GM23248 (cell line): Measurements from ENCODE around the gene VN1R5. TPM values are rescaled to one million over a fixed set of nuclear protein-coding genes. Genes with fewer than 3 reads are reported as not detected.
"Not testable (repeated sequence)": the region's sequence is repeated elsewhere in the genome, so short reads cannot be mapped to it uniquely, and the experiment has no call there.

Experiments
- DNase-seq: peaks from one replicate; pipeline ENCODE4 v3.0.0-alpha.2; 2015
- H2AFZ ChIP-seq: fragments of 200-600 bp; sonication (generic); 2 replicates; pipeline ENCODE4 v1.6.1; 2016; ENCODE audit warnings: antibody characterized with exemption
- H3F3A ChIP-seq: fragments of 200-600 bp; sonication (generic); 2 replicates; pipeline ENCODE4 v1.6.1; 2016; ENCODE audit warnings: mild to moderate bottlenecking, antibody characterized with exemption, mixed run types; ENCODE audit not compliant: insufficient read depth
- H3K27ac ChIP-seq: fragments of 200-600 bp; sonication (generic); 2 replicates; pipeline ENCODE4 v1.5.1; 2016; ENCODE audit warnings: mild to moderate bottlenecking
- H3K27me3 ChIP-seq: fragments of 200-600 bp; sonication (generic); replicated peaks from 2 replicates; pipeline ENCODE4 v1.6.1; 2016; ENCODE audit warnings: mild to moderate bottlenecking; ENCODE audit not compliant: insufficient read depth
- H3K36me3 ChIP-seq: fragments of 200-600 bp; sonication (generic); 2 replicates; pipeline ENCODE4 v1.6.1; 2016; ENCODE audit warnings: low read depth, mild to moderate bottlenecking
- H3K4me1 ChIP-seq: fragments of 200-600 bp; sonication (generic); 2 replicates; pipeline ENCODE4 v1.6.1; 2016; ENCODE audit warnings: mild to moderate bottlenecking; ENCODE audit not compliant: insufficient read depth
- H3K4me2 ChIP-seq: fragments of 200-600 bp; sonication (generic); one replicate; pipeline ENCODE4 v1.6.1; 2016; ENCODE audit warnings: mild to moderate bottlenecking; ENCODE audit not compliant: unreplicated experiment
- H3K4me3 ChIP-seq: fragments of 200-600 bp; sonication (generic); 2 replicates; pipeline ENCODE4 v1.5.1; 2016; ENCODE audit warnings: mild to moderate bottlenecking
- H3K79me2 ChIP-seq: fragments of 200-600 bp; sonication (generic); 2 replicates; pipeline ENCODE4 v1.6.1; 2016; ENCODE audit warnings: mild to moderate bottlenecking; ENCODE audit not compliant: insufficient read depth
- H3K9ac ChIP-seq: fragments of 200-600 bp; sonication (generic); 2 replicates; pipeline ENCODE4 v1.6.1; 2016; ENCODE audit warnings: mild to moderate bottlenecking
- H3K9me2 ChIP-seq: fragments of 200-600 bp; sonication (generic); 2 replicates; pipeline ENCODE4 v1.6.1; 2016; ENCODE audit warnings: mixed run types, mild to moderate bottlenecking, moderate library complexity; ENCODE audit not compliant: insufficient read depth
- H3K9me3 ChIP-seq: fragments of 200-600 bp; sonication (generic); one replicate; pipeline ENCODE4 v1.6.1; 2017; ENCODE audit warnings: low read depth
- H4K20me1 ChIP-seq: fragments of 200-600 bp; sonication (generic); 2 replicates; pipeline ENCODE4 v1.6.0; 2016; ENCODE audit not compliant: insufficient read depth
- EZH2 ChIP-seq: fragments of 200-600 bp; sonication (generic); IDR thresholded peaks from 2 replicates; pipeline ENCODE4 v1.6.1; 2018; ENCODE audit warnings: antibody characterized with exemption, mild to moderate bottlenecking; ENCODE audit not compliant: insufficient read depth, poor library complexity, severe bottlenecking
- EZH2phosphoT487 ChIP-seq: fragments of 200-600 bp; sonication (generic); IDR thresholded peaks from 2 replicates; pipeline ENCODE4 v1.6.1; 2018; ENCODE audit warnings: antibody characterized with exemption, moderate library complexity, mild to moderate bottlenecking, low read depth; ENCODE audit not compliant: insufficient read depth
- WGBS, 2 experiments: methylation state at CpG; one replicate each; pipeline ENCODE4 v1.1.6; 2015 to 2017; ENCODE audit warnings: low lambda C conversion rate in 2 of 2, low coverage in 1 of 2; ENCODE audit errors: missing lambda C conversion rate in 2 of 2; 5-methylcytosine and 5-hydroxymethylcytosine counted together
- in situ Hi-C: fragments of 300-500 bp; cut with MboI; formaldehyde crosslinking; loops from 2 replicates; pipeline ENCODE4 v1.15.0; 2020
- polyA plus RNA-seq: library from polyadenylated mRNA; unstranded; fragments of >200 nt; fragmentation: Nextera tagmentation; extraction: Ambion mirVana; gene quantifications from 2 replicates; pipeline ENCODE4 v1.2.1, GENCODE V29; 2016
- total RNA-seq: library from RNA; depleted of rRNA; stranded (reverse); fragments of >200 nt; shearing (Covaris generic); gene quantifications from 2 replicates; pipeline ENCODE4 v1.2.3, GENCODE V29; 2014

The VN1R5 gene
- total and polyA plus RNA-seq, 2 experiments from 2014 or later = not detected

DNA sequence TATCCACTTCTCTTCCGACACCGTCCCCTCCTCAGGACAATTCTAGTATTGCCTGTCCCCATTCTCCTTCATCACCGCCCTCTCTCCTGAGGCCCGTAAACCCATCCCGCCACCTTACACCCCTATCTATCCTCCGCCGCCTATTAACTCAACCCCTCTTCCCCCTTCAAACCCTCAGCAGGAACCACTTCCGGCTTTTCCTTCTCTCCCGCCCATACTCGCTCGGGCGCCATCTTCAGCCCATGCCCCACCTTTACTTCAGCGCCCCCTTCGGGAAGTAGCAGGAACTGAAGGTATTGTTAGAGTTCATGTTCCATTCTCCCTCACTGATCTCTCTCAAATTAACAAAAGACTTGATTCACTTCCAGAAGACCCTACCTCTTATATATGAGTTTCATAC lies 31.6 kb downstream of the VN1R5 start:
- Histone ChIP-seq H3K27me3 (no peaks in the 10 kb centered on the region), H4K20me1 (no peaks in the 10 kb centered on the region), H3K9me2 (no peaks in the 10 kb centered on the region), H3K79me2 (no peaks in the 10 kb centered on the region), H3K4me2 (no peak overlapping the region), H2AFZ (no peak overlapping the region), H3K36me3 (no peaks in the 10 kb centered on the region), H3K4me3 (no peak overlapping the region), H3K9me3 (no peaks in the 10 kb centered on the region), H3K9ac (no peak overlapping the region), H3K27ac (no peak overlapping the region), H3K4me1 (no peaks in the 10 kb centered on the region), H3F3A (no peaks in the 10 kb centered on the region)
- no peak for TF ChIP-seq EZH2
- TF ChIP-seq EZH2phosphoT487 = no peak
- 64 to 74% methylated on average over 10 to 14 of the region's 14 CpGs for WGBS, 2 experiments
- DNase-seq = no peak
- in situ Hi-C loops = no loop called here

DNA sequence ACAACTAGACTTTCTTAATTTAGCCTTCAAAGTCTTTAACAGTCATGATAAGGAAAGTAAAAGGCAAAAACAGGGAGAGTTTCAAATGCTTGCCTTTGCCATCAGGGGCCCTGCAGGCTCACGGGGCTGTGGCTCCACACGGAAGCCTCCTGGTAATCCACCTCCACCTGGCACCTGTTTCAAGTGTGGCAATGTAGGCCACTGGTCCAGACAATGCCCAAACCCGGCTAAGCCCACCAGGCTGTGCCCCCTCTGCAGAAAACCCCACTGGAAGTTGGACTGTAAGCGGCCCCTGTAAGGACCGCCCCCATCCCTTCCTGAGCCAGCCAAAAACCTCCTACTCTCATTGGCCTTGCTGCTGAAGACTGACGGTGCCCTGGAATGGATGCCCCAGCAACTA lies 32.5 kb downstream of the VN1R5 start:
- 73 to 83% methylated on average over 6 of the region's 6 CpGs for WGBS, 2 experiments
- in situ Hi-C loops = no loop called here
- no peaks in the 10 kb centered on the region for H3K79me2 ChIP-seq
- H3K27ac ChIP-seq = no peak overlapping the region
- H3K4me3 ChIP-seq = no peak overlapping the region
- H3K36me3 ChIP-seq = no peaks in the 10 kb centered on the region
- no peak overlapping the region for H3K4me2 ChIP-seq
- H4K20me1 ChIP-seq = no peaks in the 10 kb centered on the region
- H3K4me1 ChIP-seq = no peaks in the 10 kb centered on the region; the same call in 1 of the 2 replicates
- no peaks in the 10 kb centered on the region for H3K9me2 ChIP-seq
- H3F3A ChIP-seq = no peaks in the 10 kb centered on the region
- no peak overlapping the region for H2AFZ ChIP-seq
- no peak for TF ChIP-seq EZH2phosphoT487
- TF ChIP-seq EZH2 = no peak
- H3K27me3 ChIP-seq = no peaks in the 10 kb centered on the region
- no peak overlapping the region for H3K9ac ChIP-seq
- no peak for DNase-seq
- no peaks in the 10 kb centered on the region for H3K9me3 ChIP-seq

DNA sequence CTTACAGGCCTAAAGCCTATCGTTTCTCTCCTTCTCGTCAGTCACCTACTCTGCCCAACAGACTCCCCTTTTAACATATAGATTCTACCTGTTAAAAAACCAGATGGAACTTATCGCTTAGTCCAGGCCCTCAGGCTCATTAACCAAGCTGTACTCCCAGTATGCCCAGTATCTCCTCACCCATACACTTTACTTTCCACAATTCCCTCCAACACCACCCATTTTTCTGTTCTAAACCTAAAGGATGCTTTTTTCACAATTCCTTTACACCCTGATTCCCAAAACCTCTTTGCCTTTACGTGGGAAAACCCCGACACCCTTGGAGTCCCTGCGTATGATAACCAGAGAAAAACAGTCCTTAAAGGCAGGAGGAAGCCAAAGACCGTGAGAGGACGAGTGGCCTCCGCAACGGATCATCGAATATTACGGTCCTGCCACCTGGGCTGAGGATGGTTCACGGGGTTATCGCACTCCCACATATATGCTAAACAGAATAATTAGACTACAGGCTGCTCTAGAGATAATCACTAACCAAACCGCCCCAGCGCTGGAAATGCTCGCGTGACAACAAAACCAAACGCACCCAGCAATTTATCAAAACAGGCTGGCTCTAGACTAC lies 33.5 kb downstream of the VN1R5 start:
- H3K9me3 ChIP-seq, in situ Hi-C loops, H2AFZ ChIP-seq, H3K27me3 ChIP-seq, H3K9me2 ChIP-seq, H3K36me3 ChIP-seq, H3K4me3 ChIP-seq, H3F3A ChIP-seq, DNase-seq, H3K4me1 ChIP-seq, H3K9ac ChIP-seq, H3K4me2 ChIP-seq, H3K27ac ChIP-seq, H3K79me2 ChIP-seq, H4K20me1 ChIP-seq: not testable (repeated sequence)
- 85 to 89% methylated on average over 19 of the region's 19 CpGs for WGBS, 2 experiments

DNA sequence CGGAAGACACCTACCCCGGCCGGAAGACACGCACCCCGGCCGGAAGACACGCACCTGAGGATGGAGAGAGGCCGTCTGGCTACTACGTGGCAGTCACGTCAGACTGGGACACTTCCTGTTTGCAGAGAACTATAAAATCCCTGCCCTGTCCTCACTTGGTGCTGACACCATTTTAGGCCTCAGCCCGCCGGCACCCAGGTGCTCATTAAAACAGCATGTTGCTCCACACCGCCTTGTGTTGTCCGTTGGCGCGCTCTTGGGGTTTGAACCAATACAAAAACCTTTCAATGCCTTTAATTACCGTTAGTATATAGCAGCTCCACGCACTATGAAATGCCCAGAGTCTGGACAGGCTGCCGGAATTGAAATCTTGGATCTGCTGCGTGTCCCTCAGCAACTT lies 34.7 kb downstream of the VN1R5 start:
- no peak overlapping the region for H3K4me2 ChIP-seq
- no peaks in the 10 kb centered on the region for H3K9me2 ChIP-seq
- in situ Hi-C loops = no loop called here
- no peak overlapping the region for H3K4me3 ChIP-seq
- H3F3A ChIP-seq = peaks cover 9% of the 10 kb centered on the region; the same call in 1 of the 2 replicates
- H3K9me3 ChIP-seq = no peaks in the 10 kb centered on the region
- no peak for TF ChIP-seq EZH2
- TF ChIP-seq EZH2phosphoT487 = no peak
- no peaks in the 10 kb centered on the region for H3K36me3 ChIP-seq
- no peaks in the 10 kb centered on the region for H4K20me1 ChIP-seq
- H3K27ac ChIP-seq = no peak overlapping the region
- WGBS, 2 experiments = 80 to 83% methylated on average over 17 to 20 of the region's 20 CpGs
- peaks cover 18% of the 10 kb centered on the region for H3K4me1 ChIP-seq
- no peak overlapping the region for H3K9ac ChIP-seq
- H3K27me3 ChIP-seq = no peaks in the 10 kb centered on the region
- no peak overlapping the region for H2AFZ ChIP-seq
- no peaks in the 10 kb centered on the region for H3K79me2 ChIP-seq
- DNase-seq = no peak

DNA sequence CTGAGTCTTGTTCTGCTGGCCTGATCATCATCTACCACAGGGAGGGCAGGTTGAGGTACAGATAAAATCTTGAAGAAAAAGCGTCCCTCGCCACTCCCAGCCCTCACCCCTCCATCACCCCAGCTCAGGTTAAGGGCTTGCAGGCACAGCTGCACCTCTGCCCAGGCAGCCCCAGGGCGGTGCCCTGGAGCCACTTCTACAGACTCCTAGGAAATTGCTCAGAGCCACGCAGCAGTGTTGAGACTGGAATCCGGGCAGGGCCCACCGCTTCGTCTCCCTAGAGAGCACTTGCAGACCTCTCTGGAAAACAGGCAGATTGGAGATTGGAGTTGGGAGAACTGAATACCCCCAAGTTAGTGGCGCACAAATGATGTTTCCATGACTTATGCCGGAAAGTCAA lies 35.3 kb downstream of the VN1R5 start:
- no peaks in the 10 kb centered on the region for H3K9me2 ChIP-seq
- H4K20me1 ChIP-seq = no peaks in the 10 kb centered on the region
- H3K4me1 ChIP-seq = peaks cover 18% of the 10 kb centered on the region
- no peaks in the 10 kb centered on the region for H3K9me3 ChIP-seq
- H3K4me3 ChIP-seq = no peak overlapping the region
- H3K9ac ChIP-seq = no peak overlapping the region
- H3K27me3 ChIP-seq = no peaks in the 10 kb centered on the region
- in situ Hi-C loops = no loop called here
- H3K79me2 ChIP-seq = no peaks in the 10 kb centered on the region
- WGBS, 2 experiments = 84 to 86% methylated on average over 9 of the region's 9 CpGs
- no peak overlapping the region for H2AFZ ChIP-seq
- TF ChIP-seq EZH2phosphoT487 = no peak
- no peak for TF ChIP-seq EZH2
- H3F3A ChIP-seq = peaks cover 9% of the 10 kb centered on the region; the same call in 1 of the 2 replicates
- no peak overlapping the region for H3K4me2 ChIP-seq
- no peak overlapping the region for H3K27ac ChIP-seq
- DNase-seq = no peak
- H3K36me3 ChIP-seq = no peaks in the 10 kb centered on the region
